Transverse colon (tissue), 4 donors: ENCODE data around the gene CELA2B. TPM values are rescaled to one million over a fixed set of nuclear protein-coding genes. Genes with fewer than 3 reads are reported as not detected.
A peak's percentile ranks its signal among the peaks of the same experiment; 100 is the strongest.

Experiments
- DNase-seq: peaks from one replicate; pipeline ENCODE4 v3.0.0-alpha.2; 2019
- H3K27ac ChIP-seq, 4 donors: fragments of 200-600 bp; sonication (generic); 2 replicates each; pipeline ENCODE4 v1.5.1; 2016 to 2018; ENCODE audit warnings: inconsistent platforms in 4 of 4
- H3K27me3 ChIP-seq: fragments of 200-600 bp; sonication (generic); 2 replicates; pipeline ENCODE4 v1.5.1; 2017; ENCODE audit warnings: inconsistent platforms
- H3K36me3 ChIP-seq, 4 donors: fragments of 200-600 bp; sonication (generic); 2 replicates each; pipeline ENCODE4 v1.5.1; 2017 to 2019; ENCODE audit warnings: inconsistent platforms in 4 of 4
- H3K4me1 ChIP-seq, 4 donors: fragments of 200-600 bp; sonication (generic); 2 replicates each; pipeline ENCODE4 v1.5.1; 2017 to 2020; ENCODE audit warnings: inconsistent platforms in 4 of 4
- H3K4me3 ChIP-seq, 4 donors: fragments of 200-600 bp; sonication (generic); 1 replicate in 1 of 4; 2 replicates in 3 of 4; pipeline versions ENCODE4 v1.5.1 to v1.6.1; 2017 to 2019; ENCODE audit warnings: inconsistent platforms in 4 of 4
- H3K9me3 ChIP-seq, 2 donors: fragments of 200-600 bp; sonication (generic); 2 replicates each; pipeline ENCODE4 v1.5.1; 2017 to 2019; ENCODE audit warnings: inconsistent platforms in 2 of 2
- CTCF ChIP-seq, 5 experiments: fragments of 200-600 bp in 3 of 5; fragments of 450-650 bp in 2 of 5; sonication (generic) in 3 of 5; IDR thresholded peaks; 1 replicate in 2 of 5; 2 replicates in 3 of 5; pipeline ENCODE4 v1.5.1; 2016 to 2017; ENCODE audit warnings: antibody characterized with exemption in 5 of 5, inconsistent platforms in 3 of 5, mild to moderate bottlenecking in 2 of 5, moderate library complexity in 1 of 5
- EP300 ChIP-seq: sonication (generic); formaldehyde crosslinking; IDR thresholded peaks from one replicate; pipeline ENCODE4 v1.6.1; 2017; ENCODE audit warnings: antibody characterized with exemption, low read depth
- POLR2A ChIP-seq: fragments of 450-650 bp; IDR thresholded peaks from one replicate; pipeline ENCODE4 v1.6.1; 2016; ENCODE audit warnings: antibody characterized with exemption, mild to moderate bottlenecking, moderate library complexity
- POLR2AphosphoS5 ChIP-seq, 3 donors: sonication (generic); formaldehyde crosslinking; IDR thresholded peaks; one replicate each; pipeline ENCODE4 v1.6.1; 2016; ENCODE audit warnings: antibody characterized with exemption in 3 of 3
- WGBS, 2 donors: methylation state at CpG; one replicate each; pipeline ENCODE4 v1.1.5; 2018; ENCODE audit warnings: low coverage in 1 of 2; 5-methylcytosine and 5-hydroxymethylcytosine counted together
- in situ Hi-C, 4 donors: fragments of 200-750 bp; cut with MboI; loops; one replicate each; pipeline versions ENCODE4 v1.15.0 to v1.15.1; 2017; ENCODE audit warnings: low sequenced_read_pairs in 3 of 4, low pct_ligation_motif_present in 1 of 4, low pct_unique_long_range_greater_than_20kb in 1 of 4
- intact Hi-C: fragments of 100-400 bp; cut with DNase I; formaldehyde crosslinking; loops from one replicate; pipeline ENCODE4 v1.15.1; 2023; ENCODE audit warnings: low total_unique reads
- total RNA-seq, 4 donors: library from RNA; depleted of rRNA; stranded (reverse); fragments of >200 nt; gene quantifications; one replicate each; pipeline ENCODE4 v1.1.0, GENCODE V29; 2016

The CELA2B gene
- total RNA-seq, 4 donors from 2014 or later = not detected

GRCh38 chr1:15526021-15526489, 50.2 kb downstream of the CELA2B start:
- peak; percentile 46 for DNase-seq
- WGBS, 2 donors = 7 to 8% methylated on average over 5 to 9 of the region's 9 CpGs
- peaks cover 22 to 36% (median 27%) of the 10 kb centered on the region in 4 donors for H3K4me1 ChIP-seq
- H3K9me3 ChIP-seq = no peaks in the 10 kb centered on the region
- TF ChIP-seq POLR2AphosphoS5 (IDR thresholded peaks at IDR 0.05) = no peak
- no peak for TF ChIP-seq POLR2A
- TF ChIP-seq EP300 = no peak
- no peak for TF ChIP-seq CTCF (IDR thresholded peaks at IDR 0.05)
- H3K36me3 ChIP-seq = no peaks in the 10 kb centered on the region
- intact Hi-C loops = loop anchor here (5.0 kb wide), 1 partner anchor 1631 kb away; no protein-coding TSS in a partner anchor
- H3K27me3 ChIP-seq = no peaks in the 10 kb centered on the region
- in situ Hi-C loops = no loop called here
- peak overlapping the region; percentile 96 to 99 (median 98) for H3K27ac ChIP-seq
- H3K4me3 ChIP-seq = peak overlapping the region in 3 of 4 donors; percentile 17 to 89 (median 75)

GRCh38 chr1:15526490-15527339, 50.8 kb downstream of the CELA2B start, which contains the start of gene DNAJC16:
DNAJC16 (plus strand) TSS chr1:15526848; CDS start chr1:15529106, 2,258 bp downstream.
- H3K9me3 ChIP-seq = no peaks in the 10 kb centered on the region
- intact Hi-C loops (loop anchor here (5.0 kb wide), 1 partner anchor 1631 kb away; no protein-coding TSS in a partner anchor), in situ Hi-C loops (no loop called here)
- TF ChIP-seq EP300 = peak; percentile 72
- peak in 3 of 5 experiments; percentile 7 to 42 (median 37) for TF ChIP-seq CTCF (IDR thresholded peaks at IDR 0.05)
- TF ChIP-seq POLR2A = peak; percentile 94
- TF ChIP-seq POLR2AphosphoS5 (IDR thresholded peaks at IDR 0.05) = peak; percentile 91 to 96 (median 91)
- H3K27me3 ChIP-seq = no peaks in the 10 kb centered on the region
- H3K4me1 ChIP-seq = peaks cover 22 to 36% (median 27%) of the 10 kb centered on the region in 4 donors
- H3K4me3 ChIP-seq = peak within 1 kb of the TSS; percentile 75 to 98 (median 92)
- peak within 1 kb of the TSS; percentile 96 to 99 (median 98) for H3K27ac ChIP-seq
- 0% methylated on average over 39 of the region's 65 CpGs; no CpG with 5 or more reads in 1 of the 2 donors for whole genome bisulfite sequencing, 2 donors
- DNase-seq = peak; percentile 99
- H3K36me3 ChIP-seq = no peaks in the 10 kb centered on the region

GRCh38 chr1:15531003-15531402, 55.1 kb downstream of the CELA2B start:
- no peak for DNase-seq
- H3K27me3 ChIP-seq = no peaks in the 10 kb centered on the region

More at GRCh38 chr1:15531003-15531402, 55.1 kb downstream of the CELA2B start:
- Histone ChIP-seq H3K4me1 (peaks cover 8 to 17% (median 12%) of the 10 kb centered on the region in 4 donors), H3K4me3 (no peak overlapping the region), H3K36me3 (peaks cover 0 to 4% (median under 1%) of the 10 kb centered on the region in 4 donors), H3K27ac (no peak overlapping the region), H3K9me3 (no peaks in the 10 kb centered on the region)
- in situ Hi-C loops = no loop called here
- WGBS, 2 donors = 86 to 96% methylated on average over 4 of the region's 4 CpGs
- TF ChIP-seq EP300 = no peak
- no peak for TF ChIP-seq POLR2A
- TF ChIP-seq POLR2AphosphoS5 (IDR thresholded peaks at IDR 0.05) = no peak
- no peak for TF ChIP-seq CTCF (IDR thresholded peaks at IDR 0.05)
- intact Hi-C loops = no loop called here
